ENCODE measurements around the gene ATP5ME. TPM values are rescaled to one million over a fixed set of nuclear protein-coding genes. Genes with fewer than 3 reads are reported as not detected.

ATP5ME gene
- polyA plus RNA-seq, 2 donors = 539 to 570 TPM

DNA sequence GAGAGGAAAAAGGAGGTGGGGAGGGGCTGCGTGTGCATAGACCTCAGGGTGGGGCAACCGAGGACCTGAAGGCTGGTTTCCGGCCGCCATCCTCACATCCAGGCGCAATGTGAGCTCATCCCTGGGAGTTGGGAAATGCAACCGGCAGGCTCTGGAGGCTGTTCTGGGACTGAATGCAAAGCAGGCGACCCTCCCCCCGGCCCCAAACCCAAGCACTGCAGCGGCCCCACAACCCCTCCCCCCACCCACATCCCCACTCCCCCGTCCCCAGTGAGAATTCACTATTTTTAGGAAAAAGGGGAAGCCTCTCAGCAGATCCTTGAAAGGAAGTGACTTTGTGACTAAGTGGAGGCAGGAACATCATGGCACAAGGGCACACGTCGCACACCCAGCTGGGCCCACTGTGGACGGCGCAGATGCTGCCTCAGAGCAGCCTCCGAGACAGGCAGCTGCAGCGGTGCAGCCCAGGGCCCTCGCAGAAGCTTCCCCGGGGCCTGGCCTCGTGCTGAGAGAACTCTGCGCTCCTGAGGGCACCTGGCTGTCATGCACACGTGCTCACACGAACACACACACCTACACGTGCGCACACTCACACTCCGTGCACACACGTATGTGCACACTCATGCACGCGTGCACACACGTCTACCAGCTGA is 50.0 kb downstream of the ATP5ME start:
- 62 to 63% methylated on average over 26 to 29 of the region's 29 CpGs for WGBS, 2 donors
- Histone ChIP-seq H3K27me3 (ENCODE audit: control insufficient read depth in 1 of 2, insufficient read depth in 2 of 2, low read length in 2 of 2) (no peaks in the 10 kb centered on the region), H3K36me3 (ENCODE audit: control insufficient read depth in 2 of 2, insufficient read depth in 2 of 2, low read length in 1 of 2) (no peaks in the 10 kb centered on the region), H3K4me1 (ENCODE audit: control insufficient read depth in 2 of 2, insufficient read depth in 2 of 2, low read length in 1 of 2) (no peaks in the 10 kb centered on the region), H3K27ac (ENCODE audit: low read depth in 2 of 2, low read length in 1 of 2) (no peak overlapping the region), H3K9me3 (ENCODE audit: control insufficient read depth in 2 of 2, insufficient read depth in 1 of 2, low read depth in 1 of 2, low read length in 1 of 2) (no peaks in the 10 kb centered on the region), H3K4me3 (ENCODE audit: low read depth in 1 of 2, low read length in 2 of 2) (no peak overlapping the region)

DNA sequence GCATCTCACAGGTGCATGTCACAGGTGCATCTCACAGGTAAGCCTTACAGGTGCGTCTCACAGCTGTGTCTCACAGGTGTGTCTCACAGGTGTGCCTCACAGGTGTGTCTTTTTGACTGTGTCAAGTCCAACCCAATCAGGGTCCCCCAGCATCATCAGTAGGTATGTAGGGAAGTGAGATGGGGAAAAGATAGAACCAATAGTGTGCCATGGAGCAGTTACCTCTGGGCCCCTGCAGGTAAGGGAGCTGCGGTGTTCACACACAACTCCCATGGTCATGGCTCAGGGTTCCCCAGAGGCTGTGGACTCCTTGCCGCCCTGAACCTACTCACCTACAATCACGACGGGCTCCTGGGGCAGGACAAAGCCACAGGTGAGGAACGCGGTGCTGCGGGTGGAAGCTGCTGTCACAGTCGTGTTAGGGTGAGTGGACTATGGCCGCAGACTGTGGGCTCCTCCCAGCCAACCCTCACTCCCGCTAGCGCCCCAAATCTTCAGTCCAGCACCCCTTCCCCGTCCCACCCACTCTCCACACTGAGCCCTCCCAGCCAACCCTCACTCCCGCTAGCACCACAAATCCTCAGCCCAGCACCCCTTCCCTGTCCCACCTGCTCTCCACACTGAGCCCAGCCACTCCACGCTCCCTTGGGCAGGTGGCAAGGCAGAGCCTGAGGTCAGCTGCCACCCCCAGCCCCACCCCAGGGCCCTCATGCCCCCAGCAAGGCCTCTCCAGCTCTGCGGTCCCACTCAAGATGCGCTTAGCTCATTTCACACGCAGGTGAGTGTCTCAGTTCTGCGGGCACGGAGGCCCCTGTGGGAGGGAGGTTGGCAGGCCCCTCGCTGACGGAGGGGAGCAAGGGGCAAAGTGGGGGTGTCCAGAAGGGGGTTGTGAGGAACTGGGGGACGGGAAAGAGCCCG is 50.8 kb downstream of the ATP5ME start:
- Histone ChIP-seq H3K27ac (ENCODE audit: low read depth in 2 of 2, low read length in 1 of 2) (no peak overlapping the region), H3K9me3 (ENCODE audit: control insufficient read depth in 2 of 2, insufficient read depth in 1 of 2, low read depth in 1 of 2, low read length in 1 of 2) (no peaks in the 10 kb centered on the region), H3K4me1 (ENCODE audit: control insufficient read depth in 2 of 2, insufficient read depth in 2 of 2, low read length in 1 of 2) (no peaks in the 10 kb centered on the region), H3K36me3 (ENCODE audit: control insufficient read depth in 2 of 2, insufficient read depth in 2 of 2, low read length in 1 of 2) (no peaks in the 10 kb centered on the region), H3K27me3 (ENCODE audit: control insufficient read depth in 1 of 2, insufficient read depth in 2 of 2, low read length in 2 of 2) (no peaks in the 10 kb centered on the region), H3K4me3 (ENCODE audit: low read depth in 1 of 2, low read length in 2 of 2) (no peak overlapping the region)
- WGBS, 2 donors = 73 to 79% methylated on average over 24 of the region's 24 CpGs

Other genes with a start within 250 kb of the ATP5ME start
- gene ZNF721, start 175.1 kb downstream of the ATP5ME start, polyA plus RNA-seq = 1 to 10 TPM; 6.9 to 7.0 TPM
- 10 to 100 TPM; 18.7 to 37.4 TPM for gene PIGG, start 175.1 kb downstream of the ATP5ME start, polyA plus RNA-seq
- gene TMEM271, start 98.0 kb downstream of the ATP5ME start, polyA plus RNA-seq = under 1 TPM; 0.08 TPM
- under 1 TPM; 0.41 to 0.89 TPM for gene PDE6B, start 48.7 kb downstream of the ATP5ME start, polyA plus RNA-seq
- 10 to 100 TPM; 17.9 to 22.4 TPM for gene MYL5, start 266 bp upstream of the ATP5ME start, polyA plus RNA-seq
- gene SLC49A3, start 14.9 kb upstream of the ATP5ME start, polyA plus RNA-seq = 1 to 10 TPM; 3.8 to 7.2 TPM
- 10 to 100 TPM; 27.0 to 63.7 TPM for gene PCGF3, start 31.6 kb upstream of the ATP5ME start, polyA plus RNA-seq
- gene CPLX1, start 151.9 kb upstream of the ATP5ME start, polyA plus RNA-seq = 1 to 10 TPM in 1 of 2 donors, under 1 TPM in 1; 0.74 to 2.8 TPM